ENCODE data around the gene ARHGAP15.

ARHGAP15 gene

DNA sequence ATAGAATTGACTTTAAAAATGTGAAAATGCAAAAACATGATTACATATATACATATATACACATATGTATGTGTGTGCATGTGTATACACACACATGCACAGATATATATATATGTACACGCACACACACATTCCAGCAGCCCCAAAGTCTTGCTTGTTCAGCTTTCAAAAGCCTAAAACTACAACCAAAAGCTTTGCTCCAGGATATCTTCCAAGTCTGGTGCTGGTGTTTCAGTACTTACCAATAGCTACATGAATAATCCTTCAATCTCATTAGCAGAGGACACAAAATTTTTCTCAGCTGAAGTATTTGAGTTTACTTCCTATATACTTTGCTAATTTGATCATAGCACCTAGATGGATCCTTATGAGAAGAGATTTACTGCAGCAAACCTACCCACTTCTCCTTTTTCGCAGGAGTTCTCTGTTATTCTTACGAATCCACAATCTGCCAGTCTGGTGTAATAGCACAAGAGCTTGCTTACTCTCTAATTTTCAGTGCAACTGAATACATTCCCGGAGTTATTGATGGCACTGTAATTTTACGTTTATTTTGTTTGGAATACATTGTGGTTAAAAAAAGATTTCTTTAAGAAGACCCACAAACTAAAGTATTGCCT, 553.3 kb downstream of the ARHGAP15 start:
- DNase-seq (ENCODE audit: low spot score) = no peak
- TF ChIP-seq, protein P1, sequence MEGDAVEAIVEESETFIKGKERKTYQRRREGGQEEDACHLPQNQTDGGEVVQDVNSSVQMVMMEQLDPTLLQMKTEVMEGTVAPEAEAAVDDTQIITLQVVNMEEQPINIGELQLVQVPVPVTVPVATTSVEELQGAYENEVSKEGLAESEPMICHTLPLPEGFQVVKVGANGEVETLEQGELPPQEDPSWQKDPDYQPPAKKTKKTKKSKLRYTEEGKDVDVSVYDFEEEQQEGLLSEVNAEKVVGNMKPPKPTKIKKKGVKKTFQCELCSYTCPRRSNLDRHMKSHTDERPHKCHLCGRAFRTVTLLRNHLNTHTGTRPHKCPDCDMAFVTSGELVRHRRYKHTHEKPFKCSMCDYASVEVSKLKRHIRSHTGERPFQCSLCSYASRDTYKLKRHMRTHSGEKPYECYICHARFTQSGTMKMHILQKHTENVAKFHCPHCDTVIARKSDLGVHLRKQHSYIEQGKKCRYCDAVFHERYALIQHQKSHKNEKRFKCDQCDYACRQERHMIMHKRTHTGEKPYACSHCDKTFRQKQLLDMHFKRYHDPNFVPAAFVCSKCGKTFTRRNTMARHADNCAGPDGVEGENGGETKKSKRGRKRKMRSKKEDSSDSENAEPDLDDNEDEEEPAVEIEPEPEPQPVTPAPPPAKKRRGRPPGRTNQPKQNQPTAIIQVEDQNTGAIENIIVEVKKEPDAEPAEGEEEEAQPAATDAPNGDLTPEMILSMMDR (IDR thresholded peaks at IDR 0.05; ENCODE audit: extremely low read depth, missing control alignments) = no peak

DNA sequence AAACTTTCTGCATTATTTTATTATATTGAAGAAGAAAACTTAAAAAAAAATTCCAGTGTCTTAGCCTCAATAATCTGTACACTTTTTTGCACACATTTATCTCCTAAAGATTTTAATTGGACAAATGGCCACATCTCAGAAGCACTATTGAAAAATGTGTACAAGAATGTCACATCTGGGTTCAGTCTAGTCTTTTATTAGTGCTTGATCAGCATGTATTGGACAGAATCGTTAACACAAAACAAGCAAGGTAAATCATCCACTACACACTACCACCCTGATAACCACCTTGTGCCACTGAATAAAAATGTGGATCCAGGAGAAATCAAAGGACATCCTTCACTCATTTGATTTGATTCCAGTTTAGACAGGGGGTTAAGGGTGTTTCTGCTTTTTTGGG, 554.8 kb downstream of the ARHGAP15 start:
- DNase-seq (ENCODE audit: low spot score) = no peak
- TF ChIP-seq, protein P1 (IDR thresholded peaks at IDR 0.05; ENCODE audit: extremely low read depth, missing control alignments) = no peak

DNA sequence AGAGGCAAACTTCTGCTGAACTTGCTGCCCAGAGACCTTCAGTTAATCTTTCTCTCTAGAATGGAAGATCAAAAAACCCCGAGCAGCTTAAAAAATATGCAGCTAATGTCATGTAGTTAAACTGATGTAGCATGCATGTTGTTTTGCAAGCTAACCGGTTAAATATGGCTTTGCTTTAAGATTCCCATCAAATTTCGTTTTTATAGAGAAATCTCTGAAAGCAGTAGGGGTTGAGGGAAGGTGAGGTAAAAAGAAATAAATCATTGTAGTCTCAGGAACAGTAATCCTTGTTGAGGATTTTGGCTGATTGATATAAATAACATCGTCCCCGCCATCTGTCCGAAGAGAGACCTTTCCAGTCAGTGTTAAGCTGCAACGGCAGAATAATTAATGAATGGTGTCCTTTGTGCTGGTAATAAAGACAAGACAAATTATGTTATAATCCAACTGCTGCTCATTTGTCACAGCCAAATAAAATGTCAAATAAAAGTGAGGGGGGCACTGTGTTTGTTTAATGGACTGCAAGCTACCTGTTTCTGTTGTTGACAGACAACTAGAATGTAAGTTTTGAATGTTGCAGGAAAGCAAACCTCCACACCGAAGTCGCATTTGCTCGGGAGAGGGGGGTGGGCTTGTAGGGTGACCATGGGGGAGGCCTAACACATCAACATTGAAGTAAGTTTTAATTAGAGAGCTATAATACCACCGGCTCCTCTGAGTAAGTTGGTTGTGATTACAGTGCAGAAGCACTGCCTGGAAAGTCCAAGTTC, 555.5 kb downstream of the ARHGAP15 start:
- DNase-seq (ENCODE audit: low spot score) = no peak
- TF ChIP-seq, protein P1 (IDR thresholded peaks at IDR 0.05; ENCODE audit: extremely low read depth, missing control alignments) = no peak

DNA sequence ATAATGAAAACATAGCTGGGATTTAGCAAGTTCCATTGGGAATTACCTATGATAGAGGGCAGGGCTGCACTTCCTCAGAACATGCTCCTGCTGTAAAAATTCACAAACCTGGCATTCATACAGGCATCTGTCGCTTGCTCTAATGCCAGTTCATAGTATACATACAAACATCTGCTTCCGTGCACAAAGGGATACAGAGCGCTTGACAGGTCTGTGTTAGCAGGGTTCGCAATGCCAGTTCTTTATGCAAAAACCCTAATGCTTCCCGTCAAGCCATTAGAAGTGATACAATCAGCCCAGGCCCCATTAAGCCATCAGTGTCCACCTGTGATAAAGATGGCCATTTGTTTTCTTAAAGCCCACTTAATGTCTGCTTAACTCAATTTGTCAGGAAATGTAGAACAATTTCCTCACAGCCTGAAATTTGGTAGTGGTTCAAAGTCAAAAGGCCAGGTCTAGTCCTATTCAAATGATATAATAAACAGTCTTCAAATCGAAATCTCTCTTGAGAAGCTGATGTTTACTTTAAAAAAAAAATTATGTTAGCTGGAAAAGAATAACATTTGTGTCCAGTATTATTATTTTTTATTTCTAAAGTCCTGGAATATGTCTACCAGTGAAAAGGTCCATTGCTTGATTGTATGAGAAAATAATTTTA, 556.3 kb downstream of the ARHGAP15 start:
- DNase-seq (ENCODE audit: low spot score) = no peak
- TF ChIP-seq, protein P1 (IDR thresholded peaks at IDR 0.05; ENCODE audit: extremely low read depth, missing control alignments) = no peak

DNA sequence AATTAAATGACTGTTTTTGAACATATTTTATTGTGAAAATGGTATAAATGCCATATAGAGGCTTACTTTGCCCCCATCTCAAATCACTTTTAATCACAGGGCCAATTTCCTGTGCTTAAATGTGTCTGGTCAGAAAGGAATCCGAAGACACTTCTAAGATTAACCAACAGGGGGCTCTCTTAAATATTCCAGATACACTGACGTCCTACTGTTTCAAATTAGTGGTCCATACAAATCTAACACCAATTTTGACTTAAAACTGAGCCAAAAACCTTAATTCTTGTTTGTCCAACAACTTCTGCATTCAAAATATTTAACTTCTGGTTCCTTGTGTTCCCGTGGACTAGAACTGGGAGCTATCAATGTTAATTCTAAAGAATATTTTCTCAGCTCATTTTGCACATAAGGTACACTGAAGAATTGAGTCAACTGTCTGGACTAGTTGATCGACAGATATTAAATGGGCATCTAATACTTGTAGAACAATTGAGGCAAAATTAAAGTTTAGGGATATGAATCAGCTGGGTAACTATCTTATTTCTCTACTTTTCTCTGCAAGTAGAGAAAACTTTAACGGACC, 557.5 kb downstream of the ARHGAP15 start:
- DNase-seq (ENCODE audit: low spot score) = peak; percentile 11
- TF ChIP-seq, protein P1 (IDR thresholded peaks at IDR 0.05; ENCODE audit: extremely low read depth, missing control alignments) = no peak

DNA sequence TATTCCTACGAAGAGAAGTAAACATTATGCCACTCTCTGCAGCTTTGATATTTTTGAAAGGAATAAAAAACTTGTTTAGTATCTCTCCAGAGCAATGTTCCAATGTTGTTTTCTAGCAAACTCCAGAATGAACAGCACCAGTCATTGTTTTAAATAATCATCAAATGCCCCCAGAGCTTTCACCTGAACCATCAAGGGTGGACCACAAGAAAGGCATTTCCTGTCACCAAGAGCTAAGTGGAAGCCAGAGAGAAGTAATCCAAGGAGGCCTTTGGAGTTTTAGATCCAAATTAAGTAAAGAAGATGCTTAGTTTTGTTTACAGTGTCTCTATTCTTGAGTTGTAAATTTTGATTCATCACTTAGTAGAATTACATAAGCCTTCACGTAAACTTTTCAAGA, 559.0 kb downstream of the ARHGAP15 start:
- TF ChIP-seq, protein P1 (IDR thresholded peaks at IDR 0.05; ENCODE audit: extremely low read depth, missing control alignments) = no peak
- DNase-seq (ENCODE audit: low spot score) = no peak

DNA sequence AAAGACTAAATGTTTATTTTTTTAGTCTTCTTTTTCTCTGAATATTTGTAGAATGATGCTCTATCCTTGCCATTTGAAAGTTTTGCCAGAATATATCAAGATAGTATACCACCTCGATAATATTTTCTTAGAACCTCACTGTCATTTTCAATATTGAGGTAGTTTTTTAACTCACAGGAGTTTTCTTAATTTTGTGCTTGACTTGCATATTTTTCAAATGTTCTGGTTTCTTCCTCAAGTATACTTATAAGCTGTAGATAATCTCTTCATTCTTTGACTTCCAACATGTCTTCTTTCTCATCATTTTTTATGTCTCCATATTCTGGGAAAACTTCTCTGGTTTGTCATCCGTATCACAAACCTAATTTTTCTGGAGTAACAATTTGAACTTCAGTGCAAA, 559.6 kb downstream of the ARHGAP15 start:
- DNase-seq (ENCODE audit: low spot score) = no peak
- TF ChIP-seq, protein P1 (IDR thresholded peaks at IDR 0.05; ENCODE audit: extremely low read depth, missing control alignments) = no peak
